NB4 (cell line): ENCODE measurements around the gene CES3.

ENCODE experiments used
- DNase-seq: peaks from one replicate; pipeline ENCODE4 v3.0.0; 2010; ENCODE audit warnings: low read depth
- H3K4me3 ChIP-seq: one replicate; pipeline ENCODE4 v1.5.1; 2011; ENCODE audit warnings: mild to moderate bottlenecking, low read depth, low read length, moderate library complexity
- MYC ChIP-seq: IDR thresholded peaks from 2 replicates; pipeline ENCODE4 v1.6.1; 2011; ENCODE audit warnings: low read depth, low read length
- POLR2A ChIP-seq: IDR thresholded peaks from 2 replicates; pipeline ENCODE4 v1.6.1; 2011; ENCODE audit warnings: mild to moderate bottlenecking; ENCODE audit not compliant: insufficient read length; ENCODE audit errors: extremely low read depth
- TF ChIP-seq, protein P1 (sequence below): IDR thresholded peaks from 2 replicates; pipeline ENCODE4 v1.6.1; 2011; ENCODE audit warnings: low read depth, low read length
- TF ChIP-seq, protein P2 (sequence below): IDR thresholded peaks from one replicate; pipeline ENCODE4 v1.5.1; 2012; ENCODE audit warnings: low read depth, low read length

Gene CES3

DNA sequence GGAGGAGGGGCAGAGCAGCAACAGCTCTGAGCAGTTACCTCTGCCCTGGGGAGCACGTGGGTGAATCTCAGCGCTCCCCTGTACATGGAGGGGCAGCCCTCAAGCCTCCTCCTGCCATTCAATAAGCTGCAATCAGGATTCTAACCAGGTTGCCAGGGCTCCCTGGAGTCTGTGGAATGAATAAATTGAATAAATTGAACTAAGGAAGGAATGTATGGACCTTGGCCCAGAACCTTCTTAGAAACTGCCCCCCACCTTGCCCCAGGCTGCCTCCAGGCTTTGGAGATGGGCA is 40.8 kb upstream of the CES3 start:
- DNase-seq: no peak
- H3K4me3 ChIP-seq: no peak overlapping the region
- TF ChIP-seq, protein P1, sequence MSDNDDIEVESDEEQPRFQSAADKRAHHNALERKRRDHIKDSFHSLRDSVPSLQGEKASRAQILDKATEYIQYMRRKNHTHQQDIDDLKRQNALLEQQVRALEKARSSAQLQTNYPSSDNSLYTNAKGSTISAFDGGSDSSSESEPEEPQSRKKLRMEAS: no peak
- TF ChIP-seq, protein P2, sequence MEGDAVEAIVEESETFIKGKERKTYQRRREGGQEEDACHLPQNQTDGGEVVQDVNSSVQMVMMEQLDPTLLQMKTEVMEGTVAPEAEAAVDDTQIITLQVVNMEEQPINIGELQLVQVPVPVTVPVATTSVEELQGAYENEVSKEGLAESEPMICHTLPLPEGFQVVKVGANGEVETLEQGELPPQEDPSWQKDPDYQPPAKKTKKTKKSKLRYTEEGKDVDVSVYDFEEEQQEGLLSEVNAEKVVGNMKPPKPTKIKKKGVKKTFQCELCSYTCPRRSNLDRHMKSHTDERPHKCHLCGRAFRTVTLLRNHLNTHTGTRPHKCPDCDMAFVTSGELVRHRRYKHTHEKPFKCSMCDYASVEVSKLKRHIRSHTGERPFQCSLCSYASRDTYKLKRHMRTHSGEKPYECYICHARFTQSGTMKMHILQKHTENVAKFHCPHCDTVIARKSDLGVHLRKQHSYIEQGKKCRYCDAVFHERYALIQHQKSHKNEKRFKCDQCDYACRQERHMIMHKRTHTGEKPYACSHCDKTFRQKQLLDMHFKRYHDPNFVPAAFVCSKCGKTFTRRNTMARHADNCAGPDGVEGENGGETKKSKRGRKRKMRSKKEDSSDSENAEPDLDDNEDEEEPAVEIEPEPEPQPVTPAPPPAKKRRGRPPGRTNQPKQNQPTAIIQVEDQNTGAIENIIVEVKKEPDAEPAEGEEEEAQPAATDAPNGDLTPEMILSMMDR: no peak
- TF ChIP-seq MYC (no peak), POLR2A (no peak)

DNA sequence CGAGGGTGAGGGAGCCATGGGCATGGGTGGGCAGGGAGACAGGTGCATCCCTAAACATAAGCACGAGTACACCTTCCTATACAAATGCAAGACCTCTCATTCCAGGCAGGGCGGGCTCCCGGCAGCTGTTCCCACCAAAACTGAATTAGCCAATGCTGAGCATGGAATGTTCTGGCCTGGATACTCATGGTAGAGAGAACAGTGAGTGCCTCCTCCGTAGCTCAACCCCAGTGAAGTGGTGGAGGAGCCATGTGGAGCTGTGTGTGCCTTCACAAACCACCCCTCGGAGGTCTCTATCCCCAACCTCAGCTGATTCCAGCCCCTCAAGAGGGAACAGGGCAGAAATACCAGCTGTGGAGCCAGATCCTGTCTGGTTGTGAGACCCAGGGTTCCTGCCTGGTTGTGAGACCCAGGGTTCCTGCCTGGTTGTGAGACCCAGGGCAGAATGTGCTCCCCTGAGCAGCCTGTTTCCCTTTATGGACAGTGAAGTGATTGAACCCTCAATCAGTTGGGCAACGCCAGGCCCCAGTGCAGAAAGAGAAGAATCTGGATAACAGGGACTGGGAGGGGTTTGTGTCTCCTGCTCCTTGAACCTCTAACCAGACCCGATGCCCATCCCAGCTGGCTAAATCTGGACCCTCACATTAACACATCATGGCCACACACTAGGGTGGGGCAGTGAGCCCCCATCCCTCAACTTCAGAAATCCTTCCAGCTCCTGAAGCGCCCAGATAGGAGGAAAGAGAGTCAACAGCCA is 40.0 kb upstream of the CES3 start:
- H3K4me3 ChIP-seq: no peak overlapping the region
- DNase-seq: no peak
- TF ChIP-seq MYC (no peak), POLR2A (no peak)
- TF ChIP-seq, protein P2: no peak
- TF ChIP-seq, protein P1: no peak

DNA sequence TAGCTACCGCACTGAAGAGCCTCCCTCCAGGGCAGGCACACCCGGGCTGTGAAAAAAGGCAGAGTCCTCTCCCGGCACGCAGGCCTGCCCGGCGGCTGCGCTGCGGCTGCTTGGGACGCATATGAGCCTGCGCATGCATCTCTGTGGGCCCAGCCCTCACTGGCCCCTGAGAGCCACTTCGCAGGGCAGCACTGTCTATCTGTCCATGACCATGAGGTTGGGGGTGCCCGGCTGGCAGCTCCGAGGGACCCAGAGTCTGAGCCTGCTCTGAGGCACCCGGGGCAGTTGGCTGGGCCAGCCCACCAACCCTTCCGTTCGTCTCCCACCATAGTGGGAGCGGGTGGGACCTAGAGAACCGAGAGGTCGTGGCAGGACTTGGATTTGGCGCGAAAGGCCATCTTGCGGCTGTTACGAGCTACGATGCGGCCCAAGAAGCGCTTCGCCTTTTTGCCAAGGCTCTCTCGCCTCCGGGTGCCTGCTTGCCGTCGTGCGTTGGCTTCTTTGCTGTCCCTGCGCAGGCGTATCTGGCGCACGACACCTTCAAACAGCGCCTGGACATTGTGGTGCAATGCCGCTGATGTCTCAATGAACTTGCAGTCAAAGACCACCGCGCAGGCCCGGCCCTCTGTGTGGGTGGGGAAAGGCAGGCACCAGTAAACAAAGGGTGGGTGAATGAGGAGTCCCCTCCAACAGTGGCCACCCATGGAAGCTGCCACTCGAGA is 39.2 kb upstream of the CES3 start:
- no peak for DNase-seq
- no peak overlapping the region for H3K4me3 ChIP-seq
- no peak for TF ChIP-seq MYC
- TF ChIP-seq POLR2A: no peak
- TF ChIP-seq, protein P2: no peak
- TF ChIP-seq, protein P1: no peak

DNA sequence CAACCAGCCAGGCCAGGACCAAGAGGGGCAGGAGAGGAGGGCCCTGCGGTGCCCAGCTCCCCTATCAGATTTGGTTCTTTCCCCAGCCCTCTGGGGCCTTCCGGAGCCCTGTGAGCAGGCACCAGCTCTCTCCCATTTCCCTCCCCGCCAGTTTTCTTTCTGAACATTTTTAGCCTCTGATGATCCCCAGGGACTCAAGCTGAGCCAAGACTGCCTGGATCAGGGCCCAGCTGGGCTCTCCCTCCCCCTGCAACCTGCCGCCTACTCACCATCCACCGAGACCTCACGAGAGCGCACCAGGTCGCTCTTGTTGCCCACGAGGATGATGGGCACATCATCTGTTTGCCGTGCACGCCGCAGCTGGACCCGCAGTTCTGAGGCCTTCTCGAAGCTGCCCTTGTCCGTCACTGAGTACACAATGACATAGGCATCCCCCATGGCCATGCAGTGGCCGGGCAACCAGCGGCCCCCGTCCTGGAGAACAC is 37.8 kb upstream of the CES3 start:
- TF ChIP-seq, protein P1: no peak
- TF ChIP-seq, protein P2: no peak
- TF ChIP-seq POLR2A (no peak), MYC (no peak)
- DNase-seq: peak; percentile 50
- H3K4me3 ChIP-seq: no peak overlapping the region

DNA sequence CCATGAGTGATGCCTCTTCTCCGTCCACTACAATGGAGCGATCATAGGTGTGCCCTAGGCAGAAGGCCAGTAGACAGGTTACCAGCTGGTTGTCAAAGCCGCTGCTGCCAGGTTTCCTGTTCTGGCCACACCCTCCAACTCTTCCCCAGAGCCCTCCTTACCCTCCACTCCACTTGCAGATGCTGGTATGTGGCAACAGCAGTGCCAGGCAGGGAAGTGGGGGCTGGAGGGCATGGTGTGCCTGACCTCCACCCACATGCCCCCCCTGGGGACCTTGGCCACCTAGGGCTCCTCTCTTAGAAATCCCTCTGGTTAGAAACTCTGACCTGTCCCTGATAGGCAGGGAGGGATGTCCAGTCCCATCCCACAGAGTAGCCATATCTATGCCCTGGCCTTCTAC is 37.2 kb upstream of the CES3 start:
- TF ChIP-seq, protein P1: no peak
- TF ChIP-seq, protein P2: no peak
- TF ChIP-seq MYC (no peak), POLR2A (no peak)
- H3K4me3 ChIP-seq: no peak overlapping the region
- DNase-seq: peak; percentile 41
